Measurements from ENCODE around the gene CYP4F11.
"Not testable (repeated sequence)": the region's sequence is repeated elsewhere in the genome, so short reads cannot be mapped to it uniquely, and the experiment has no call there.

DNA sequence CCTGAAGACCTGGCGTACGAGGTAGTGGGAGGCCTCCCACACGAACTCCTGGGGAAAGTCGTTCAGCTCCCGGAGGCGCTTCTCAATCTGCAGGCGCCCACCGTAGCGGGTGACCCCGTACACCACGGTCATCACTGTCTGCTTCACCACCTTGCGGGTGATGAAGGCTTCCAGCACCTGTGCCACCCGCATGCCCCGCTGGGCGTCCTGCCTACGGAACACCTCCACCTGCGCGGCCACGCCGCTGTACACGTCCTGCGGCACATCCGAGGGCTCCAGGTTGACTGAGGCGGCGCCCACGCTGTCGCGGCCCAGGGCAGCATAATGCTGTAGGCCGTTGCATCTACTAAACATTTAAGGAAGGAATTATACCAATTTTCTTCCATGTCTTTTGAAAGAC, 31.4 kb downstream of the CYP4F11 start:
- TF ChIP-seq CTCF, EZH2phosphoT487, EZH2 (IDR thresholded peaks at IDR 0.05): not testable (repeated sequence)
